IPS-15b (cell line): ENCODE data around the gene RNF214.
A peak's percentile ranks its signal among the peaks of the same experiment; 100 is the strongest.
"Not testable (repeated sequence)": the region's sequence is repeated elsewhere in the genome, so short reads cannot be mapped to it uniquely, and the experiment has no call there.

Source experiments
- H3K27me3 ChIP-seq: one replicate; pipeline ENCODE4 v1.6.1; 2013; ENCODE audit warnings: low read length; ENCODE audit not compliant: control insufficient read depth, insufficient read depth
- H3K36me3 ChIP-seq: one replicate; pipeline ENCODE4 v1.6.1; 2013; ENCODE audit warnings: low read length; ENCODE audit not compliant: control insufficient read depth, insufficient read depth
- H3K4me1 ChIP-seq: one replicate; pipeline ENCODE4 v1.6.1; 2013; ENCODE audit warnings: mild to moderate bottlenecking, low read length; ENCODE audit not compliant: control insufficient read depth, insufficient read depth
- H3K4me3 ChIP-seq: one replicate; pipeline ENCODE4 v1.5.1; 2013; ENCODE audit warnings: low read depth, low read length
- H3K9ac ChIP-seq: one replicate; pipeline ENCODE4 v1.6.1; 2013; ENCODE audit warnings: low read depth, mild to moderate bottlenecking, low read length
- H3K9me3 ChIP-seq: one replicate; pipeline ENCODE4 v1.6.1; 2013; ENCODE audit warnings: mild to moderate bottlenecking, low read length; ENCODE audit not compliant: control insufficient read depth, insufficient read depth

RNF214 gene

GRCh38 chr11:117199916-117200812 is 32.3 kb upstream of the RNF214 start:
- Histone ChIP-seq H3K27me3 (no peaks in the 10 kb centered on the region), H3K9ac (peak overlapping the region; percentile 81), H3K9me3 (no peaks in the 10 kb centered on the region), H3K4me3 (peak overlapping the region; percentile 54), H3K4me1 (peaks cover 18% of the 10 kb centered on the region), H3K36me3 (peaks cover 15% of the 10 kb centered on the region)

DNA sequence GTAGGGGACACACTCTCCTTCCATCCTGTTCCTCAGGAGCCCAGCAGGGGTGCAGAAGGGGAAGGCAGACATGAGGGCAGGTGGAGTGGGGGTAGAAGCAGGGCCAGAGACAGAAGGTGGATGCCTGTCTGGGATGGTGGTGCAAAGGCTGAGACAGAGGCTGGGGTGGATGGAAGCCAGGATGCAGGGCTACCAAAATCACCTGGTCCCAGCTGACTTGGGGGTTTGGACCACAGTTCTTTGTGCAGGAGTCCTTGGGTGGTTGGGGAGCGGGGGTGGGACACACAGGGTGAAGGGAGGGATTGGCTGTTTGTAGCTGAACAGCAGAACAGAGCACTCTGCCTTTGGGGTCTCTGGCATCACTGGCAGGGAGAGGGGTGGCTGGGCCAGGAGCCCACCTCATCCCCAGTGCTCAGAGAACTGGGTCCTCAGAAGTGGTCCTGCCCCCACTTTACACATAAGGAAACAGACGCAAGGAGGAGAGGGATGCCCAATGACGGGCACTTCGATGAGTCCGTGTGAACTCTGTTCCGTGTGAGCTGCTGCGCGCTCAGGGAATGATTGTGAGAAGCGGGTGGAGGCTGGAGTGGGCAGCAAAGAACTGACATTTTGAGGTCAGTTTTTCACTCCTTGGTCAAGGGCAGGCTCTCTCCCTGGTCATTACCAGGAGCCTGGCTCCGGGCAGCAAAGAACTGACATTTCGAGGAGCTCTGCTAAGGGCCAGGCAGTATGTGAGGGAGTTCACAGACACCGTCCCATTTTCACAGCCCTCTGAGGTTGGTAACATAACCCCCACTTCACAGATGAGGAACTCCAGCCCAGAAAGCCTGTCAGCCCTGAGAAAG is 31.4 kb upstream of the RNF214 start:
- H3K9ac ChIP-seq: peak overlapping the region; percentile 81
- H3K9me3 ChIP-seq: no peaks in the 10 kb centered on the region
- H3K4me1 ChIP-seq: peaks cover 18% of the 10 kb centered on the region
- peaks cover 9% of the 10 kb centered on the region for H3K36me3 ChIP-seq
- peak overlapping the region; percentile 28 for H3K4me3 ChIP-seq
- no peaks in the 10 kb centered on the region for H3K27me3 ChIP-seq

DNA sequence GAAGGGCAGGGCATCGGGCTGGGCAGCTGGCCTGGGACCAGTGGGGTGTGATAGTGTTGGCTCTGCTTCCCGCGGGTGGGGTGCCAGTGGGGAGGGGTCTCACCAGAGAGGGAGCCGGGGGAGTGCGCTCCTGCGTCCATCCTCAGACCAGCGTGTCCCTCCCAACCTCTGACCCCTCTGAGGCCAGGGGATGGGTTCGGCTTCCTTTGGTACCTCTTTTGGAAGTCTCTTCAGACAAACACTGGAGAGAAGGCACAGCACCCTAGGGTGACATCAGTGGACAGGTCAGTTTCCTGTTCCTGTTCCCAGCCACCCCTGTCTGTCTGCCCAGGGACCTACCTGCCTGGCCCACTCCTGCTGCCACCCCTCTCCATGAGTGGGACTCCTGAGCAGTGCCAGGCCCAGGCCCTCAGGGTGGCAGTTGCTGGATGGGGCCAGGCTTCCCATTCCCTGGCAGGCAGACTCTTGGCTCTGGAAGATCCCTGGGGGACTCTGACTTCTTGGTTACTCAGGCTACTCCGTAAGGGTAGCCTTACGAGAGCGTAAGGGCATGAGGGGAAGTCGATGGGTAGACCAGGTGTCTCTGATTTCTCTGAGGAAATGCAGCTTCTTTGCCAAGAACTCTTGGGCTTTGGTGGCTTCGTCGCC is 30.7 kb upstream of the RNF214 start:
- H3K4me1 ChIP-seq: peaks cover 18% of the 10 kb centered on the region
- no peak overlapping the region for H3K4me3 ChIP-seq
- no peak overlapping the region for H3K9ac ChIP-seq
- peaks cover 7% of the 10 kb centered on the region for H3K36me3 ChIP-seq
- no peaks in the 10 kb centered on the region for H3K9me3 ChIP-seq
- H3K27me3 ChIP-seq: no peaks in the 10 kb centered on the region

DNA sequence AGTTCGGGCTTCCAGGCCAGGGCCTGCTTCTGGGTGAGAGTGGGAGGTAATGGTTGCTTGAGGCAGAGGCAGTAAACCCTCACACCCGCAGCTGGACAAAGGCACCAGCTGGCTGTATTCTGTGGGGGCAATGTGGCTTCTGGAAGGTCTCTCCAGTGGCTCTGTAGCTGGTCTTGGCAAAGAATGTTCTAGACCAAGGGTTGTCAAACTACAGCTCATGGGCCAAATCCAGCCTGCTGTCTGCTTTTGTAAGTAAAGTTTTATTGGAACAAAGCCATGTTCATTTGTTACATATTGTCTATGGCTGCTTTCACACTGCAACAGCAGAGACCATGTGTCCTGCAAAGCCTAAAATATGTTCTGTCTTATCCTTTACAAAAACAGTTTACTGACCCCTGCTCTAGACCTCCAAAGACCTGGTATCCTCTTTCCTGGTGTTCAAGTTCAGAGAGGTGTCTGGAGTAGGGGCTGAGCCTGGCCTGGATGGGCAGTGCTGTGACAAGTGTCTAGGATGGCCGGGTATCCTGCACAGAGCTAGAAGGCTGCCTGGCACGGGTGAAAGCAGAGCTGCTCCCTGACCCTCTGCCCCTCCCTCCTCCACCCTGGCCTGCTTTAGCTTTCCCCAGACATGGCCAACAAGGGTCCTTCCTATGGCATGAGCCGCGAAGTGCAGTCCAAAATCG is 29.9 kb upstream of the RNF214 start:
- Histone ChIP-seq H3K4me1 (peaks cover 18% of the 10 kb centered on the region), H3K4me3 (no peak overlapping the region), H3K9ac (no peak overlapping the region), H3K9me3 (no peaks in the 10 kb centered on the region), H3K36me3 (peaks cover 7% of the 10 kb centered on the region), H3K27me3 (no peaks in the 10 kb centered on the region)

- Histone ChIP-seq H3K9me3 (no peaks in the 10 kb centered on the region), H3K9ac (no peak overlapping the region), H3K27me3 (no peaks in the 10 kb centered on the region), H3K4me1 (peaks cover 15% of the 10 kb centered on the region), H3K36me3 (peaks cover 7% of the 10 kb centered on the region), H3K4me3 (no peak overlapping the region)
Observed at GRCh38 chr11:117203069-117203407, 29.4 kb upstream of the RNF214 start.

DNA sequence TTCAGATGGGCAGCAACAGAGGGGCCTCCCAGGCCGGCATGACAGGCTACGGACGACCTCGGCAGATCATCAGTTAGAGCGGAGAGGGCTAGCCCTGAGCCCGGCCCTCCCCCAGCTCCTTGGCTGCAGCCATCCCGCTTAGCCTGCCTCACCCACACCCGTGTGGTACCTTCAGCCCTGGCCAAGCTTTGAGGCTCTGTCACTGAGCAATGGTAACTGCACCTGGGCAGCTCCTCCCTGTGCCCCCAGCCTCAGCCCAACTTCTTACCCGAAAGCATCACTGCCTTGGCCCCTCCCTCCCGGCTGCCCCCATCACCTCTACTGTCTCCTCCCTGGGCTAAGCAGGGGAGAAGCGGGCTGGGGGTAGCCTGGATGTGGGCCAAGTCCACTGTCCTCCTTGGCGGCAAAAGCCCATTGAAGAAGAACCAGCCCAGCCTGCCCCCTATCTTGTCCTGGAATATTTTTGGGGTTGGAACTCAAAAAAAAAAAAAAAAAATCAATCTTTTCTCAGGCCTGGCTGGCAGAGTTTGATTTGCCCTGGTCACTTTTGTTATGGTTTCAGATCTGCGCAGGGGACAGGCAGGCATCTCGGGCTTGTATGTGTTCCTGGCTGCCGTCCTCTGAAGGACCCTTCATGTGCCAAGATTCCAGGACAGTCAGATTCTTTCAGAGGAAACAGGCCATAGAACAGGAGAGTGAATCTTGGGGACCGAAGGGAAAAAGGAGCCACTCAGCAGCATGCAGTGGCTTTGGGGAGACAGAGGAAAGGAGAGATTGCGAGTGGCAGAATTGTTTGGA is 28.0 kb upstream of the RNF214 start:
- Histone ChIP-seq H3K36me3 (peaks cover 7% of the 10 kb centered on the region), H3K9me3 (no peaks in the 10 kb centered on the region), H3K4me3 (no peak overlapping the region), H3K4me1 (peaks cover 9% of the 10 kb centered on the region), H3K27me3 (no peaks in the 10 kb centered on the region), H3K9ac (no peak overlapping the region)

- Histone ChIP-seq H3K9ac (no peak overlapping the region), H3K9me3 (no peaks in the 10 kb centered on the region), H3K4me1 (peaks cover 3% of the 10 kb centered on the region), H3K27me3 (no peaks in the 10 kb centered on the region), H3K36me3 (peaks cover 7% of the 10 kb centered on the region), H3K4me3 (no peak overlapping the region)
Observed at GRCh38 chr11:117205211-117205818, 27.2 kb upstream of the RNF214 start.

GRCh38 chr11:117206111-117206510 is 26.4 kb upstream of the RNF214 start:
- H3K4me3 ChIP-seq, H3K36me3 ChIP-seq, H3K4me1 ChIP-seq, H3K27me3 ChIP-seq, H3K9me3 ChIP-seq, H3K9ac ChIP-seq: not testable (repeated sequence)

DNA sequence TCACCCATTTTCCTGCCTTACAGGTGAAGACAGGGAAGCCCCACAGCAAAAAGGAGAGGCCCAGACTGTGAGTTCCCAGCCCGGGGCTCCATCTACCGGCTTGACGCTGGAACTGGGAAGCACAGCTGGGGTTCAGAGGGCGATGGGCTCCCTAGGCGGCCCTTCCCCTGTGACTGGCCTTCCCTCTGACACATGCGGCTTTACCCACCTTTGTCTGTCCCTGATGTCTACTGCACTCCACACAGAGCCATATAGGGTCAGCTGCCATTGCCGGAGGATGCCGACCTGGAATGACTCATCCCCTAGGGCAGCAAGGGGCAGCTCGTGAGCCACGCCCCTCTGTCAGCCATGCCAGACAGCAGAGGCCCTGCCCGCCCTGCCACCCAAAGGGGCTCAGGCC is 25.6 kb upstream of the RNF214 start:
- H3K36me3 ChIP-seq, H3K27me3 ChIP-seq, H3K9me3 ChIP-seq, H3K4me3 ChIP-seq, H3K9ac ChIP-seq, H3K4me1 ChIP-seq: not testable (repeated sequence)

- H3K9me3 ChIP-seq, H3K4me1 ChIP-seq, H3K9ac ChIP-seq, H3K36me3 ChIP-seq, H3K27me3 ChIP-seq, H3K4me3 ChIP-seq: not testable (repeated sequence)
Observed at GRCh38 chr11:117207481-117207880, 25.0 kb upstream of the RNF214 start.
